GM12864 (cell line): ENCODE data around the gene MIA2.
"Not testable (repeated sequence)": the region's sequence is repeated elsewhere in the genome, so short reads cannot be mapped to it uniquely, and the experiment has no call there.

ENCODE experiments used
- DNase-seq: peaks from one replicate; pipeline ENCODE4 v3.0.0-alpha.2; 2011; ENCODE audit warnings: low read depth
- H3K4me3 ChIP-seq: 2 replicates; pipeline ENCODE4 v1.5.1; 2011; ENCODE audit warnings: mild to moderate bottlenecking, low read depth, low read length, control low read depth
- CTCF ChIP-seq: IDR thresholded peaks from 2 replicates; pipeline ENCODE4 v1.5.1; 2011; ENCODE audit warnings: low read depth, mild to moderate bottlenecking, moderate library complexity, low read length, control low read depth, inconsistent platforms; ENCODE audit errors: missing control alignments

The MIA2 gene

DNA sequence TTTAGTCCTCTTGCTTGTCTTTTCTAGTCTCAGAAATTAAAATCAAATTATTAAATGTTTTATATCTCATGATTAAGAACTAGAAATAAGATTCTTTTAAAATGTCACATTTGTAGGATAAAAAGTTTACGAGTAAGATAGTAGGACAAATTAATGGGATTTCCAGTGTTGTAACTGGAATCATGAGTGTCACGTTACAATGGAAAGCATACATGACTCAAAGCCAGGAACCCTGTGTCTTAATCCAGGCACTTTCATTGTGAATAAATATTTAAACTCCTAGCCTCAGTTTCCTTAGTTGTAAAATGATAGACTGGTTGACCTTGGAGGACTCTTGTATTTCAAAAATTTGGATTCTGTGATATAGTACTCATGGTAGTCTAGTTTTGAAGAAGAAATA, 84.9 kb downstream of the MIA2 start:
- TF ChIP-seq CTCF: no peak
- DNase-seq: no peak
- no peak overlapping the region for H3K4me3 ChIP-seq

GRCh38 chr14:39319381-39319780, 85.7 kb downstream of the MIA2 start:
- no peak overlapping the region for H3K4me3 ChIP-seq
- no peak for TF ChIP-seq CTCF
- no peak for DNase-seq

DNA sequence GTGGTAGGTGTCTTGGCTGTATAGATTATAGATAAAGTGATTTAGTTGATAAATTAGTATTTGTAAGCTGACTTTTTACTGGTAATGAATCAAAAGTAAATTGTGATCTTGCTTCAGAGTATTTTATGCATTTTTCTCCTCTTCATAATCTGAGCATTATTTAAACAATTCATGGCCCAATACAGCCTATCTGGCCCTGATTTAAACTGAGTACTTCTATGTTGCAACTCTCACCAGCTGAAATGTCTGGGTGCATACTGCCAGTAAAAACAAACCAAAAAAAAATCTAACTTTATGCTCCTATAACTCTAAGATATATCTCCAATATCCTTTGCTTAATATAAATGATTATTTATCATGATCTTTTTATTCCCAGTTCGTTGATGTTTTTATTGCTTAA, 86.6 kb downstream of the MIA2 start:
- H3K4me3 ChIP-seq: no peak overlapping the region
- TF ChIP-seq CTCF: no peak
- DNase-seq: no peak

GRCh38 chr14:39322807-39323206, 89.1 kb downstream of the MIA2 start:
- no peak overlapping the region for H3K4me3 ChIP-seq
- DNase-seq: no peak
- no peak for TF ChIP-seq CTCF

- no peak for TF ChIP-seq CTCF
- no peak overlapping the region for H3K4me3 ChIP-seq
- DNase-seq: no peak
Observed at GRCh38 chr14:39324097-39324496, 90.4 kb downstream of the MIA2 start.

GRCh38 chr14:39339003-39339402, 105.3 kb downstream of the MIA2 start:
- no peak for TF ChIP-seq CTCF
- H3K4me3 ChIP-seq: no peak overlapping the region
- DNase-seq: no peak

DNA sequence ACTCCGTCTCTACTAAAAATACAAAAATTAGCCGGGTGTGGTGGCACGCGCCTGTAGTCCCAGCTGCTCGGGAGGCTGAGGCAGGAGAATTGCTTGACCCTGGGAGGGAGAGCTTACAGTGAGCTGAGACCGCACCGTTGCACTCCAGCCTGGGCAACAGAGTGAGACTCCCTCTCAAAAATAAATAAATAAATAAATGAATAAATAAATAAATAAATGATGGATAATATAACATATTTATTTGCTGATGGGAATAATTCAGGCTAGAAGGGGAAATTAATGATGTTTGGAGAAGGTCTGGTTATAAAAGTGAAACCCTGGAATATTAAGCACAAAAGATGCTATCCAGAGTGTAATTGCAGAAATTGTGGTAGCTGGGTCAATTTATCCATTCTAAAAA, 107.4 kb downstream of the MIA2 start:
- not testable (repeated sequence) for H3K4me3 ChIP-seq, DNase-seq

DNA sequence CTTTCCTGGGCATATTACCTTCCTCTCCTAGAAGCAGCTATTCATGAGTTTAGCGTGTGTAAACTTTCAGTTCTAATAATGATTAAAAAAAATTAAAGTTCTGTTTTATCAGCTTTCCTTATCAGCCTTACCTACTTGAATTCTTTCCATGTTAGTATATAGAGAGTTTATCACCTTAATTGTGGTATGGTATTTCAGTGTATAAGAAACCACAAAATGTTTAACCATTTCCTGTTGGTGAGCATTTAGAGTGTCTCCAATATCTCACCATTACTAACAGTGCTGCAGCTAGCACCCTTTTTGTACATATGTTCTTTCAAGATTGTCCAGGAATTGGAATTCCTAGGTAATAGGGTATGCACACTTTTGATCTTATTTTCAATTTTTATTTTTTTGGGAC, 109.1 kb downstream of the MIA2 start:
- TF ChIP-seq CTCF: no peak
- no peak overlapping the region for H3K4me3 ChIP-seq
- DNase-seq: no peak
